Activated CD4-positive, alpha-beta T cell treated with anti-CD3 and anti-CD28 coated beads for 36 hours (primary cell): ENCODE data around the gene NFAT5. TPM values are rescaled to one million over a fixed set of nuclear protein-coding genes. Genes with fewer than 3 reads are reported as not detected.
A peak's percentile ranks its signal among the peaks of the same experiment; 100 is the strongest.
"Not testable (repeated sequence)": the region's sequence is repeated elsewhere in the genome, so short reads cannot be mapped to it uniquely, and the experiment has no call there.

Source experiments
- ATAC-seq: fragments of 200-7000 bp; cut with Tn5 transposase; one replicate; pipeline ENCODE4 v1.10.0; 2021; ENCODE audit warnings: mild to moderate bottlenecking, moderate library complexity
- CTCF ChIA-PET: fragments of 350-600 bp; sonication (Branson Sonifier 250); formaldehyde crosslinking; loops from one replicate; lab custom pipeline; 2021; ENCODE audit warnings: antibody characterized with exemption; lab: Charles Lee
- POLR2A ChIA-PET: fragments of 350-600 bp; sonication (Branson Sonifier 250); formaldehyde crosslinking; loops from one replicate; lab custom pipeline; 2021; ENCODE audit warnings: antibody characterized with exemption, inconsistent platforms; lab: Charles Lee
- DNase-seq: peaks from one replicate; pipeline ENCODE4 v3.0.0-alpha.2; 2020
- H3K27ac Mint-ChIP-seq: one replicate; pipeline ENCODE4 v1.8.0; 2021; ENCODE audit warnings: mixed read lengths
- H3K27me3 Mint-ChIP-seq: one replicate; pipeline ENCODE4 v1.8.0; 2021; ENCODE audit warnings: mixed read lengths
- H3K36me3 Mint-ChIP-seq: one replicate; pipeline ENCODE4 v1.8.0; 2021; ENCODE audit warnings: low read depth, mixed read lengths
- H3K4me1 Mint-ChIP-seq: one replicate; pipeline ENCODE4 v1.8.0; 2021; ENCODE audit warnings: mixed read lengths
- H3K4me3 Mint-ChIP-seq: one replicate; pipeline ENCODE4 v1.8.0; 2021; ENCODE audit warnings: mild to moderate bottlenecking, moderate library complexity, mixed read lengths
- H3K9me3 Mint-ChIP-seq: one replicate; pipeline ENCODE4 v1.8.0; 2021; ENCODE audit warnings: low read depth, mixed read lengths
- intact Hi-C, 2 experiments: fragments of 100-400 bp; cut with DNase I in 1 of 2; cut with micrococcal nuclease in 1 of 2; formaldehyde crosslinking; loops; one replicate each; pipeline versions ENCODE4 v1.14.2 to v1.15.1; 2022 to 2024; cut with DNase I, micrococcal nuclease
- total RNA-seq, 2 experiments: library from RNA; stranded (reverse); gene quantifications; one replicate each; pipeline ENCODE4 v1.2.3, GENCODE V29; 2021

The NFAT5 gene
- total RNA-seq, 2 experiments from 2014 or later, result 29.6 to 37.9 TPM

DNA sequence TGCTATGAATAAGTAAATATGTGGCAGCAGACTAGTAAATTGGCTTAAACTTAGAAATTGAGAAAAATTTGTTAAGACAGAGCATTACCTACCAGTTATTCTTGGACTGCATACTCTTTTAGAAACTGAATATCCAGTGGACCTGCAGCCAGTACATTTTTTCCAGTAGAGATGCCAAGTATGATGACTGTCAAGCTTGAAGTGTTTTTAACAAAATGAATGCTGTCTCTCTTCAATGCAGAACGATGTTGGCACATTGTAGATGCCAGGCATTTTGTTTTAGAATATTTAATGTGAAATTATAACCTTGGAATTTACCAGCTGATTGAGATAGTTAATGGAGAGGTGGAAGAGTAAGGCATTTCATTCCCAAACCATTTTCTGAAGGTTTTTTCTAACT is 52.5 kb downstream of the NFAT5 start:
- ATAC-seq, result no peak
- Mint-ChIP-seq H3K9me3 (no peaks in the 10 kb centered on the region), H3K4me3 (no peak overlapping the region), H3K27me3 (no peaks in the 10 kb centered on the region), H3K36me3 (peaks cover 15% of the 10 kb centered on the region), H3K4me1 (peaks cover 22% of the 10 kb centered on the region), H3K27ac (no peak overlapping the region)
- intact Hi-C loops, result no loop called here
- ChIA-PET CTCF (no interaction called here), POLR2A (no interaction called here)
- DNase-seq, result no peak

DNA sequence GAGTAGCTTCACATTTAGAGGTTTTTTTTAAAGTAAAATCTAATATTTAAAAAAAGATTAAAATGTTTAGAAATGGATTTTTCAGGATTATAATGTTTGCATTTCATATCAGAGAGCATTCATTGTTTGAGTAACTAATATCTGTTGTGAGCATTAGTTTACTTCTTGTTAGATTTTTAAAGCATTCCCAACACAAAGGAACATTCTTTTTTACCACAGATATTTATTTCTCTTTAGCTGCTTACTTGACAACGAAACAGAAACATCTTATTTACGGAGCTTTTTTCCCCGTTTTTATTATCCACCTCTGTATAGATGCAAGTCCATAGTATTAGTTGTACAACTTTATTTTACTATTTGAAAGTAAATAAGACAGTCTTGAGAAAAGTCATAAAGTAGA is 53.0 kb downstream of the NFAT5 start:
- Mint-ChIP-seq H3K27ac (no peak overlapping the region), H3K27me3 (no peaks in the 10 kb centered on the region), H3K4me3 (no peak overlapping the region), H3K36me3 (peaks cover 11% of the 10 kb centered on the region), H3K4me1 (peaks cover 18% of the 10 kb centered on the region), H3K9me3 (no peaks in the 10 kb centered on the region)
- intact Hi-C loops, result no loop called here
- ChIA-PET CTCF (interaction anchor here (1.0 kb wide), 1 partner anchor 222 kb away, joined by 5 read pairs; no protein-coding TSS in a partner anchor), POLR2A (no interaction called here)
- DNase-seq, result no peak
- no peak for ATAC-seq

DNA sequence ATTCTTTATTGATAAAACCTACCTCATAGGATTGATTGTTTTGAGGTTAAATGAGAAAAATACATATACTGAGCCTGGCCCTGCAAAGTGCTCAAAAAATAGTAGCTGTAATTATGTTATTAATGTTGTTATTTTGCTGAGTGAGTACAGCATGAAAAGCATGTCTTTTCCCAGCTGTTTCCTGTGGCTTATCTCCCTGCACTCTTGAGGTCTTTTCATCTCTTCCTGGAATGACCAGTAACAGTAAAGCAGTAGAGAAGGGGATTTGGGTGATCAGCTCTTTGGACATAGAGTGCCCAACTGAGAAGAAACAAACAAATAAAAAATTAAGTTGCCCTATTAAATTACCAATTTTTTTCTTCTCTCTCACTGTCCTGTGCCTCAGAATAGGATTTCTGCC is 53.7 kb downstream of the NFAT5 start:
- intact Hi-C loops, result no loop called here
- ChIA-PET CTCF (interaction anchor here (1.0 kb wide), 1 partner anchor 223 kb away, joined by 5 read pairs; no protein-coding TSS in a partner anchor), POLR2A (interaction anchor here (0.5 kb wide), 1 partner anchor 193 kb away, joined by 4 read pairs; no protein-coding TSS in a partner anchor)
- no peaks in the 10 kb centered on the region for H3K9me3 Mint-ChIP-seq
- H3K36me3 Mint-ChIP-seq, result peaks cover 13% of the 10 kb centered on the region
- no peak for DNase-seq
- no peak overlapping the region for H3K27ac Mint-ChIP-seq
- no peak overlapping the region for H3K4me3 Mint-ChIP-seq
- ATAC-seq, result no peak
- H3K4me1 Mint-ChIP-seq, result peaks cover 15% of the 10 kb centered on the region
- H3K27me3 Mint-ChIP-seq, result no peaks in the 10 kb centered on the region

DNA sequence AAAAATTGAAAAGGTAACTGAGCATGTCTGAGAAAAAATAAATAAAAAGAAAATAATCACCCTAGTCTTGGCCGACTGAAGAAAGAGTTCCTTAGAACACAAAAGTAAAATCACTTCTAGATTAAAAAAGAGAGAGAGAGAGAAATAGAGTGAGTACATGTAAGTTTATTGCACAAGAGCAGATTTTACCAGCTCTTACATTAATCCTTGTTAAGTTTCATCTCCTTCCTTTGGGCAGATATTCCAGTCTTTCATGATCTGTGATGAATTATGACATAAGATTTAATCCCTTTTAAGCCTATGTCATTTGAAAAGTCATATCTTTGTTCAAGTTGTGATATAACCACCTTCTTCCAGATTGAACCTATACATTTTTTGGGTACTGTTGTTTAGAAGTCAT is 54.8 kb downstream of the NFAT5 start:
- H3K27ac Mint-ChIP-seq, result no peak overlapping the region
- POLR2A ChIA-PET, result no interaction called here
- CTCF ChIA-PET, result interaction anchor here (0.6 kb wide), 1 partner anchor 178 kb away, joined by 4 read pairs; no protein-coding TSS in a partner anchor

DNA sequence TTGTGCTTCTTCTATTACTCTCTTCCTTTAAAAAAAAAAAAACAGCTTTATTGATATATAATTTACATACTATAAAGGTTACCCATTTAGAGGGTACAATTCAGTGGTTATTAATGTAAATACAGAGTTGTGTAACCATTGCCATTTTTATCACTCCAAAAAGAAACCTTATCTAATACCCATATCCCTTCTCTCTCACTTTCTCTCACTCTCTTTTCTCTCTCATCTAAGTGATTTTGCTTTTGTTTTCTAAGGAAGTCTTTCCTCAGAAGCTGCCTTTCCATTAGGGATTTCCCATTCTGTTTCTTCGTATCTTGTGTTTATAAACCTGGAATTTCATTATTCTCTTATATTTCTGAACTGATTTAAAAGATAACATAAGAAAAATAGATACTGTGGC is 55.5 kb downstream of the NFAT5 start:
- Mint-ChIP-seq H3K4me1 (peaks cover 11% of the 10 kb centered on the region), H3K27ac (no peak overlapping the region), H3K9me3 (no peaks in the 10 kb centered on the region), H3K36me3 (peaks cover 16% of the 10 kb centered on the region), H3K27me3 (no peaks in the 10 kb centered on the region), H3K4me3 (no peak overlapping the region)
- CTCF ChIA-PET, result interaction anchor here (0.6 to 1.4 kb wide), 2 partner anchors 10 to 177 kb away, joined by 3 to 4 read pairs; no protein-coding TSS in a partner anchor
- intact Hi-C loops, result no loop called here
- no peak for ATAC-seq
- POLR2A ChIA-PET, result interaction anchor here (0.6 kb wide), 1 partner anchor 32 kb away, joined by 3 read pairs; no protein-coding TSS in a partner anchor
- DNase-seq, result no peak

More for the DNA sequence above, 54.8 kb downstream of the NFAT5 start:
- intact Hi-C loops, result no loop called here
- H3K9me3 Mint-ChIP-seq, result no peaks in the 10 kb centered on the region
- no peak overlapping the region for H3K4me3 Mint-ChIP-seq
- H3K4me1 Mint-ChIP-seq, result peaks cover 11% of the 10 kb centered on the region
- no peaks in the 10 kb centered on the region for H3K27me3 Mint-ChIP-seq
- H3K36me3 Mint-ChIP-seq, result peaks cover 13% of the 10 kb centered on the region
- no peak for DNase-seq
- no peak for ATAC-seq

DNA sequence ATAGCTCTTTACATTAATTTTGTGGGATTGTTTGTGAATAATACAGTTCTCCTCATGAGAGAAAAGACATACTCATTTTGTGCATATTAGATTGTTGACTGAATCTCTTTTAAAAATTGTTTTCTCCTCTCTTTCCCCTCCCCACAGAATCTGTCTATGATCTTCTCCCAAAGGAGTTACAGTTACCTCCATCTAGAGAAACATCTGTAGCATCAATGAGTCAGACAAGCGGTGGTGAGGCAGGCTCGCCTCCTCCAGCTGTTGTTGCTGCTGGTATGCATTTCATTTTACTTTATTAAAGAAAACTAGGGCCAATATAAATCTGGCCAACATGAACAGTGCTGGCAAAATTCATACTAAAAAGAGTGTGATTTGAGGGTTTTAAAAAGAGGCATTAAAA is 60.5 kb downstream of the NFAT5 start:
- Mint-ChIP-seq H3K9me3 (no peaks in the 10 kb centered on the region), H3K36me3 (peaks cover 23% of the 10 kb centered on the region), H3K4me3 (no peak overlapping the region), H3K27ac (no peak overlapping the region), H3K27me3 (no peaks in the 10 kb centered on the region), H3K4me1 (peaks cover 10% of the 10 kb centered on the region)
- intact Hi-C loops, result no loop called here
- no peak for DNase-seq
- ATAC-seq, result no peak
- CTCF ChIA-PET, result interaction anchor here (1.3 kb wide), 1 partner anchor 27 kb away, joined by 3 read pairs; no protein-coding TSS in a partner anchor
- POLR2A ChIA-PET, result no interaction called here

DNA sequence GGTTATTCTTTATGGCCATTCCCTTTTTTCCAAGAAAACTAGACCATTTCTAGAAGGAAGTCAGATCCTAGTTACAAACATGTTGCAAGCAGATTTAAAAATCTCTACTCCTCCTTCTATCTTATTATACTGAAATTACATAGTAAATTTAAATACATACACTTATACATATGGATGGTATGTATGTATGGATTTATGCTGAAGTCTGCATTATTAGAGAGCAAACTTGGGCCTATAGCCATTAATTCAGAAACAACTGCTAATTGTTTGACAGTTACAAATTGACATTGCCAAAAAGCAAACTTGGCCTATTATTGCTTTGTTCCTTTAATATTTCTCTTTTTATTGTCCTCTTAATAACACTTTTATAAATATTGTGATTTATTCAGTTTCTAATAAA is 67.1 kb downstream of the NFAT5 start:
- no peak for ATAC-seq
- Mint-ChIP-seq H3K4me3 (no peak overlapping the region), H3K27me3 (no peaks in the 10 kb centered on the region), H3K36me3 (peaks cover 45% of the 10 kb centered on the region), H3K27ac (no peak overlapping the region), H3K9me3 (peaks cover 12% of the 10 kb centered on the region), H3K4me1 (no peaks in the 10 kb centered on the region)
- intact Hi-C loops, result no loop called here
- CTCF ChIA-PET, result interaction anchor here (0.6 kb wide), 1 partner anchor 272 kb away, joined by 3 read pairs; no protein-coding TSS in a partner anchor
- POLR2A ChIA-PET, result no interaction called here
- DNase-seq, result no peak

DNA sequence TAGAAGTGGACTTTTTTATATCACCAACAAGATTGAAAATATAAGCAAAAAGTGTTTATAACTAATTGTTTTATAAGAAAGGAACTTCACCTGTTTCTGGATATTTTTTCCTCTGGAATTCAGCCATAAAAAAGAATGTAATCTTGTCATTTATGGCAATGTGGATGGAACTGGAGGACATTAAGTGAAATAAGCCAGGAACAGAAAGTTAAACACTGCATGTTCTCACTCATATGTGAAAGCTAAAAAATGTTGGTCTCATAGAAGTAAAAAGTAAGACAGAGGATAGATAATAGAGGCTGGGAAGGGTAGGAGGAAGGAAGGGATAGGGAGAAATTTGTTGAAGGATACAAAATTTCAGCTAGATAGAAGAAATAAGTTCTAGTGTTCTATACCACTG is 67.6 kb downstream of the NFAT5 start:
- CTCF ChIA-PET, result interaction anchor here (0.7 kb wide), 1 partner anchor 213 kb away, joined by 3 read pairs; no protein-coding TSS in a partner anchor
- no peak for DNase-seq

DNA sequence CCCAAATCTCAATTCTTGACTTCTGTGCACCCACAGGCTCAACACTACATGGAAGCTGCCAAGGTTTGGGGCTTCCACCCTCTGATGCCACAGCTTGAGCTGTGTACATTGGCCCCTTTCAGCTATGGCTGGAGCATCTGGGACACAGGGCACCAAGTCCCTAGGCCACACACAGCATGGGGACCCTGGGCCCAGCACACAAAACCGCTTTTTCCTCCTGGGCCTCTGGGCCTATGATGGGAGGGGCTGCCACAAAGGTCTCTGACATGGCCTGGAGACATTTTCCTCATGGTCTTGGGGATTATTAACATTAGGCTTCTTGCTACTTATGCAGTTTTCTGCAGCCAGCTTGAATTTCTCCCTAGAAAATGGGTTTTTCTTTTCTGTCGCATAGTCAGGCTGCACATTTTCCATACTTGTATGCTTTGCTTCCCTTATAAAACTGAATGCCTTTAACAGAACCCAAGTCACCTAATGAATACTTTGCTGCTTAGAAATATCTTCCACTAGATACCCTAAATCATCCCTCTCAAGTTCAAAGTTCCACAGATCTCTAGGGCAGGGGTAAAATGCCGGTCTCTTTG is 70.9 kb downstream of the NFAT5 start:
- H3K27ac Mint-ChIP-seq, H3K27me3 Mint-ChIP-seq, DNase-seq, H3K4me3 Mint-ChIP-seq, intact Hi-C loops, ATAC-seq, H3K4me1 Mint-ChIP-seq: not testable (repeated sequence)
- Mint-ChIP-seq H3K36me3 (peaks cover 37% of the 10 kb centered on the region), H3K9me3 (peaks cover 12% of the 10 kb centered on the region)
- ChIA-PET CTCF (interaction anchor here (0.6 to 1.0 kb wide), 3 partner anchors 10 to 1573 kb away, joined by 3 read pairs; no protein-coding TSS in a partner anchor), POLR2A (interaction anchor here (0.6 kb wide), 1 partner anchor 45 kb away, joined by 4 read pairs; no protein-coding TSS in a partner anchor)

More for the DNA sequence above, 67.6 kb downstream of the NFAT5 start:
- Mint-ChIP-seq H3K4me1 (no peaks in the 10 kb centered on the region), H3K36me3 (peaks cover 47% of the 10 kb centered on the region), H3K4me3 (no peak overlapping the region), H3K27me3 (no peaks in the 10 kb centered on the region), H3K9me3 (peaks cover 12% of the 10 kb centered on the region), H3K27ac (no peak overlapping the region)
- ATAC-seq, result no peak
- intact Hi-C loops, result no loop called here
- POLR2A ChIA-PET, result no interaction called here

DNA sequence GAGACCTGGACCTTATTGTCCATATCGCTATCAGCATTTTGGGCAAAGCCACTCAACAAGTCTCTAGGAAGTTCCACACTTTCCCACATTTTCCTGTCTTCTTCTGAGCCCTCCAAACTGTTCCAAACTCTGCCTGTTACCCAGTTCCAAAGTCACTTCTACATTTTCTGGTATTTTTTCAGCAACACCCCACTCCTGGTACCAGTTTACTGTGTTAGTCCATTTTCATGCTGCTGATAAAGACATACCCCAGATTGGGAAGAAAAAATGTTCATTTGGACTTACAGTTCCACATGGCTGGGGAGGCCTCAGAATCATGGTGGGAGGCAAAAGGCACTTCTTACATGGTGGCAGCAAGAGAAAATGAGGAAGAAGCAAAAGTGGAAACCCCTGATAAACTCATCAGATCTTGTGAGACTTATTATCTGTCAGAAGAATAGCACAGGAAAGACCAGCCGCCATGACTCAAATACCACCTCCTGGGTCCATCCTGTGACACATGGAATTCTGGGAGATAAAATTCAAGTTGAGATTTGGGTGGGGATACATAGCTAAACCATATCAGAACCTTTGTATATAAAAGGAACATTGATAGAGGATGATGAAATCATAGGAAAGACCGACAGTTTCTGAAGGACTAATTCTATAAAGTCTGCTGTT is 71.6 kb downstream of the NFAT5 start:
- H3K4me1 Mint-ChIP-seq, POLR2A ChIA-PET, ATAC-seq, H3K27me3 Mint-ChIP-seq, intact Hi-C loops, H3K4me3 Mint-ChIP-seq, CTCF ChIA-PET, DNase-seq: not testable (repeated sequence)
- Mint-ChIP-seq H3K36me3 (peaks cover 37% of the 10 kb centered on the region), H3K9me3 (peaks cover 12% of the 10 kb centered on the region), H3K27ac (peak overlapping the region; percentile 4)

DNA sequence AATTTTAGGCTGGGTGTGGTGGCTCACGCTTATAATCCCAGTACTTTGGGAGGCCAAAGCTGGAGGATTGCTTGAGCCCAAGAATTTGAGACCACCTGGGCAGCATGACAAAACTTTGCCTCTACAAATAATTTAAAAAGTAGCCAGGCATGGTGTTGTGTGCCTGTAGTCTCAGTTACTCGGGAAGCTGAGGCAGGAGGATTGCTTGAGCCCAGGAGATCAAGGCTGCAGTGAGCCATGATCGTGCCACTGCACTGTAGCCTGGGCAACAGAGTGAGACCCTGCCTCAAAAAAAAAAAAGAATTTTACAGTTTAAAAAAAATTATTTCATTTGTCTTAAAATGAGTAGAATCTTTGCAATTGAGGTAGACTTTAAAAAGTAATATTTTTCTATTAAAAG is 78.2 kb downstream of the NFAT5 start:
- POLR2A ChIA-PET, CTCF ChIA-PET, H3K27me3 Mint-ChIP-seq, DNase-seq, intact Hi-C loops, ATAC-seq, H3K27ac Mint-ChIP-seq, H3K4me1 Mint-ChIP-seq, H3K4me3 Mint-ChIP-seq, H3K9me3 Mint-ChIP-seq, H3K36me3 Mint-ChIP-seq: not testable (repeated sequence)
